HepG2 (cell line): Measurements from ENCODE around the gene DENND4A.

ENCODE experiments used
- MEF2D ChIP-seq: sonication (generic); formaldehyde crosslinking; IDR thresholded peaks from 2 replicates; pipeline ENCODE4 v1.5.1; 2020; ENCODE audit warnings: mild to moderate bottlenecking, missing genetic modification reagents
- ZNF749 ChIP-seq: sonication (generic); formaldehyde crosslinking; IDR thresholded peaks from 2 replicates; pipeline ENCODE4 v1.8.0; 2022; ENCODE audit warnings: mild to moderate bottlenecking, missing genetic modification reagents, moderate library complexity, borderline replicate concordance
- TF ChIP-seq, protein P1 (sequence below): sonication (generic); formaldehyde crosslinking; IDR thresholded peaks from 2 replicates; pipeline ENCODE4 v1.8.1; 2022; ENCODE audit warnings: low read depth, mild to moderate bottlenecking, missing genetic modification reagents

DNA sequence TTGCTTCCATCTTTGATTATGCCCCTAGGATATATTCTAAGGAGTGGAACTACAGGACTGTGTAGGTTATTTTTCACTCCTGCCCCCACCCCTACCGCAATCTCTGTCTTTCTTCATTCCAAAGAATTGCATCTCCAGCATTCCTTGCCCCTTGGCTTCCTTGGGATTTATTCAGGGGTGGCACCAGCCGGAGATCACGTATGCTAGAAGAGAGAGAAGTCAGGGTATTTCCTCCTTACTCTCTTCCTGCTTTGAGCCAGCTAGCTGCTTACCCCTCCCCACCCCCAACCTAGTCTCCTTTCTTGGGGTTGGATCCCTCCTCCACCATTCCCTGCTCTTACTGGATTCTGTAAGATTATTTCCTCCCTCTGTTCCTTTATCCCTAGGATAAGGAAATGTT is 35.0 kb upstream of the DENND4A start:
- no peak for TF ChIP-seq MEF2D (CRISPR knock-in tag)
- TF ChIP-seq ZNF749 (CRISPR knock-in tag): no peak
- TF ChIP-seq, protein P1, sequence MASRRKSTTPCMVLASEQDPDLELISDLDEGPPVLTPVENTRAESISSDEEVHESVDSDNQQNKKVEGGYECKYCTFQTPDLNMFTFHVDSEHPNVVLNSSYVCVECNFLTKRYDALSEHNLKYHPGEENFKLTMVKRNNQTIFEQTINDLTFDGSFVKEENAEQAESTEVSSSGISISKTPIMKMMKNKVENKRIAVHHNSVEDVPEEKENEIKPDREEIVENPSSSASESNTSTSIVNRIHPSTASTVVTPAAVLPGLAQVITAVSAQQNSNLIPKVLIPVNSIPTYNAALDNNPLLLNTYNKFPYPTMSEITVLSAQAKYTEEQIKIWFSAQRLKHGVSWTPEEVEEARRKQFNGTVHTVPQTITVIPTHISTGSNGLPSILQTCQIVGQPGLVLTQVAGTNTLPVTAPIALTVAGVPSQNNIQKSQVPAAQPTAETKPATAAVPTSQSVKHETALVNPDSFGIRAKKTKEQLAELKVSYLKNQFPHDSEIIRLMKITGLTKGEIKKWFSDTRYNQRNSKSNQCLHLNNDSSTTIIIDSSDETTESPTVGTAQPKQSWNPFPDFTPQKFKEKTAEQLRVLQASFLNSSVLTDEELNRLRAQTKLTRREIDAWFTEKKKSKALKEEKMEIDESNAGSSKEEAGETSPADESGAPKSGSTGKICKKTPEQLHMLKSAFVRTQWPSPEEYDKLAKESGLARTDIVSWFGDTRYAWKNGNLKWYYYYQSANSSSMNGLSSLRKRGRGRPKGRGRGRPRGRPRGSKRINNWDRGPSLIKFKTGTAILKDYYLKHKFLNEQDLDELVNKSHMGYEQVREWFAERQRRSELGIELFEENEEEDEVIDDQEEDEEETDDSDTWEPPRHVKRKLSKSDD (CRISPR knock-in tag): no peak
